Mesothelial cell of epicardium (in vitro differentiated cells): ENCODE data around the gene SH3PXD2B. TPM values are rescaled to one million over a fixed set of nuclear protein-coding genes. Genes with fewer than 3 reads are reported as not detected.

Experiments used
- DNase-seq, 2 experiments: peaks; one replicate each; pipeline ENCODE4 v3.0.0; 2021; ENCODE audit warnings: low spot score in 2 of 2; ENCODE audit not compliant: unreplicated experiment in 2 of 2
- H3K27ac Mint-ChIP-seq: 2 replicates; pipeline ENCODE4 v1.8.0; 2021; ENCODE audit warnings: mixed read lengths
- H3K27me3 Mint-ChIP-seq: 2 replicates; pipeline ENCODE4 v1.8.0; 2021; ENCODE audit warnings: low read depth, mixed read lengths
- H3K36me3 Mint-ChIP-seq: 2 replicates; pipeline ENCODE4 v1.8.0; 2021; ENCODE audit warnings: mixed read lengths
- H3K4me1 Mint-ChIP-seq: 2 replicates; pipeline ENCODE4 v1.8.0; 2021; ENCODE audit warnings: mixed read lengths
- H3K4me3 Mint-ChIP-seq: 2 replicates; pipeline ENCODE4 v1.8.0; 2021; ENCODE audit warnings: mild to moderate bottlenecking, moderate library complexity, mixed read lengths
- H3K9me3 Mint-ChIP-seq: 2 replicates; pipeline ENCODE4 v1.8.0; 2021; ENCODE audit warnings: mixed read lengths
- CTCF ChIP-seq: fragments of 200-600 bp; sonication (generic); IDR thresholded peaks from one replicate; pipeline ENCODE4 v1.5.0; 2021; ENCODE audit warnings: antibody characterized with exemption; ENCODE audit not compliant: unreplicated experiment
- total RNA-seq: library from RNA; stranded (reverse); gene quantifications from 3 replicates; pipeline ENCODE4 v1.2.1, GENCODE V29; 2021

The SH3PXD2B gene
- total RNA-seq, 1 donor from 2014 or later, result 68.9 TPM

DNA sequence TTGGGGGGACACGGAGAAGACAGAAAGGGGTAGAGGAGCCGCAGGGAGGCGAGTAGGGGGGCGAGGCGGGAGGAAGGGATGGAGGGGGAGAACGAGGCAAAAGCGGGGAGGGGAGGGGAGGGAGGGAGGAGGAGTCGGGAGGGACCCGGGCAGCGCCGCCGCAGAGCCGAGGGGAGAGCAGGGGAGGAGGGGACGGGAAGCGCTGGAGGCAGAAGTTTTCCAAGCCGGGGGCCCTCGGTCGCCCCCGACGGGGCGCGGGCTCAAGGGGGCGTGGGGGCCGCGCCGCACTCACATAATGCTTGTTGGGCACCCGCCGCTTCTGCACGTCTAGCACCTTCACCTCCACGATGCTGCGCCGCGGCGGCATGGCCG, 353 bp downstream of the SH3PXD2B start:
- Mint-ChIP-seq H3K27ac (peak overlapping the region; percentile 93), H3K36me3 (peaks cover 2% of the 10 kb centered on the region), H3K4me3 (peak overlapping the region; percentile 90), H3K4me1 (peaks cover 37% of the 10 kb centered on the region), H3K9me3 (no peaks in the 10 kb centered on the region), H3K27me3 (no peaks in the 10 kb centered on the region)
- no peak for TF ChIP-seq CTCF
- peak; percentile 44 to 72 for DNase-seq

- H3K4me1 Mint-ChIP-seq, result peaks cover 37% of the 10 kb centered on the region
- peak; percentile 37 for TF ChIP-seq CTCF
- peaks cover 3% of the 10 kb centered on the region for H3K36me3 Mint-ChIP-seq
- DNase-seq, result peak in 1 of 2 experiments; percentile 72
- no peaks in the 10 kb centered on the region for H3K9me3 Mint-ChIP-seq
- H3K4me3 Mint-ChIP-seq, result peak overlapping the region; percentile 90
- H3K27me3 Mint-ChIP-seq, result no peaks in the 10 kb centered on the region
- peak overlapping the region; percentile 93 for H3K27ac Mint-ChIP-seq
These were observed 929 bp downstream of the SH3PXD2B start for GRCh38 chr5:172453206-172453985.

DNA sequence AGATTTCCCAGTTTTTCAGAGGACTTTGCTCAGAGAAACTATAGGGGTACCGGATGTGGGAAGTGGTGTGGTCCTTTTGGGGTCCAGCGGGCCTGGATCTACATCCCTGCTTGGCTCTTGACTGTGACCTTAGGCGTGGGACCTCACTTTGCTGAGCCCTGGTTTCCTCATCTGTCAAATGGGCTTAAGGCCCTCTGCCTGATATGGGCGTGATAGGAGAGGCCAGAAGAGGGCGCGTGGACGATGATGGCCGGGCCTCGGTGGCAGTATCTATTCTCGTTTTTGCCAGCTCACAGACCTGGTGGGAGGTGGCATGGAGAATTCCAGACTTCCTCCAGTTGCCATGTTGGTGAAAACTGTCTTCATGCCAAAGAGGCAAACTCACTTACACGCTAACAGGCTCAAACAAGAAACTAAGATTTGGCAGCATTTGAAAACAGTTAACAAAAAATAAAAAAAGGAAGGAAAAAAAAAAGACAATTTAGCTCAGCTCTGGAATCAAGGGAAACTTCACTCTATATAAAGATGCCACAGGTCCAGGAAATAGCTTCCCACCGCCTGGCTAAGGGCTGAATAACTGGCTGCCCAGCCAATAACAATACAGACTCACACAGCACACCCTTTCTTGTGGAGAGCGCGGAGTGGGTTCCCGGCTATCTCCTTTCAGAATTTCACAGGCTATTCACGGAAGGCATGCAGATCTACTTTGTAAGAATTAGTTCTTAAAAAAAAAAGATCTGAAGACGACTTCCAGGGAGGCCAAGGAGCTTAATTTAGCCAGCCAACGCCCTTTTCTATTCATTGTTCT, 1.7 kb downstream of the SH3PXD2B start:
- peak overlapping the region; percentile 90 for H3K4me3 Mint-ChIP-seq
- H3K9me3 Mint-ChIP-seq, result no peaks in the 10 kb centered on the region
- peak overlapping the region; percentile 93 for H3K27ac Mint-ChIP-seq
- TF ChIP-seq CTCF, result no peak
- H3K4me1 Mint-ChIP-seq, result peaks cover 37% of the 10 kb centered on the region
- peaks cover 5% of the 10 kb centered on the region for H3K36me3 Mint-ChIP-seq
- no peaks in the 10 kb centered on the region for H3K27me3 Mint-ChIP-seq
- no peak for DNase-seq

- Mint-ChIP-seq H3K4me1 (peaks cover 39% of the 10 kb centered on the region), H3K36me3 (peaks cover 5% of the 10 kb centered on the region), H3K27ac (peak overlapping the region; percentile 93), H3K9me3 (no peaks in the 10 kb centered on the region), H3K4me3 (no peak overlapping the region), H3K27me3 (no peaks in the 10 kb centered on the region)
- DNase-seq, result no peak
- no peak for TF ChIP-seq CTCF
These were observed 2.5 kb downstream of the SH3PXD2B start for GRCh38 chr5:172451771-172452197.

- H3K9me3 Mint-ChIP-seq, result no peaks in the 10 kb centered on the region
- DNase-seq, result no peak
- peaks cover 5% of the 10 kb centered on the region for H3K36me3 Mint-ChIP-seq
- H3K27ac Mint-ChIP-seq, result peak overlapping the region; percentile 78
- H3K4me3 Mint-ChIP-seq, result peak overlapping the region; percentile 3
- H3K4me1 Mint-ChIP-seq, result peaks cover 41% of the 10 kb centered on the region
- H3K27me3 Mint-ChIP-seq, result no peaks in the 10 kb centered on the region
- TF ChIP-seq CTCF, result peak; percentile 71
These were observed 3.2 kb downstream of the SH3PXD2B start for GRCh38 chr5:172450861-172451695.
